SIG-M5 (cell line): ENCODE results near the gene GLUD1.
A peak's percentile ranks its signal among the peaks of the same experiment; 100 is the strongest.
"Not testable (repeated sequence)": the region's sequence is repeated elsewhere in the genome, so short reads cannot be mapped to it uniquely, and the experiment has no call there.

ENCODE experiments used
- DNase-seq: peaks from one replicate; lab custom pipeline; 2025; lab: John Stamatoyannopoulos, UW

The GLUD1 gene

GRCh38 chr10:87043579-87043978 is 51.1 kb downstream of the GLUD1 start:
- not testable (repeated sequence) for DNase-seq

GRCh38 chr10:87038786-87039185 is 55.9 kb downstream of the GLUD1 start:
- DNase-seq, result no peak

DNA sequence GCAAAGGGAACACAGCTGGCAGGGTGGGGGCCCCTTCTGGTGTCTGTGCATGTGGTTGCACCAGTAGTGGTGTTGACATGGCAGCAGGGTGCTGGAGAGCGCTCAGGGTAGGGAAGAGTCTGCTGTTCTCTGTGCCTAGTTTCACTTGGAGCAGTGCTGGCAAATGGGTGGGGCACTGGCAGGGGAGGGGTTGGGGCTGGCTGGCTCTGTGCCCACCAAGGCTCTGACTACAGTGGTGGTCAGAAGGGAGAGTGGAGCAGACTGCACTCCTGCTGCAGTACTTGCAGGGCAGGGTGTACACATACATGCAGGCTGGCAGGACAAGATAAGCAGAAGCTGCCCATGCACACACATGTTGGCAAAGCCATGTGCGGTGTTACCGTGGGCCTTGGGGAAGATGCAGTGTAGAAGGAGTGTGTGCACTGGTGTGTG is 56.3 kb downstream of the GLUD1 start:
- DNase-seq, result no peak

GRCh38 chr10:87036623-87037022 is 58.0 kb downstream of the GLUD1 start:
- no peak for DNase-seq

- DNase-seq, result no peak
Measured at GRCh38 chr10:87030912-87031635, 63.6 kb downstream of the GLUD1 start.

DNA sequence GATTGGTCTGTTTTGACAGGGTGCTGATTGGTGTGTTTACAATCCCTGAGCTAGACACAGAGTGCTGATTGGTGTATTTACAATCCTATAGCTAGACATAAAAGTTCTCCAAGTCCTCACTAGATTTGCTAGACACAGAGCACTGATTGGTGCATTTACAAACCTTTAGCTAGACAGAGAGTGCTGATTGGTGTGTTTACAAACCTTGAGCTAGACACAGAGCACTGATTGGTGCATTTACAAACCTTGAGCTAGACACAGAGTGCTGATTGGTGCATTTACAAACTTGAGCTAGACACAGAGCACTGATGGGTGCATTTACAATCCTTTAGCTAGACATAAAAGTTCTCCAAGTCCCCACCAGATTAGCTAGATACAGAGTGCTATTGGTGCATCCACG is 64.2 kb downstream of the GLUD1 start:
- DNase-seq, result not testable (repeated sequence)

DNA sequence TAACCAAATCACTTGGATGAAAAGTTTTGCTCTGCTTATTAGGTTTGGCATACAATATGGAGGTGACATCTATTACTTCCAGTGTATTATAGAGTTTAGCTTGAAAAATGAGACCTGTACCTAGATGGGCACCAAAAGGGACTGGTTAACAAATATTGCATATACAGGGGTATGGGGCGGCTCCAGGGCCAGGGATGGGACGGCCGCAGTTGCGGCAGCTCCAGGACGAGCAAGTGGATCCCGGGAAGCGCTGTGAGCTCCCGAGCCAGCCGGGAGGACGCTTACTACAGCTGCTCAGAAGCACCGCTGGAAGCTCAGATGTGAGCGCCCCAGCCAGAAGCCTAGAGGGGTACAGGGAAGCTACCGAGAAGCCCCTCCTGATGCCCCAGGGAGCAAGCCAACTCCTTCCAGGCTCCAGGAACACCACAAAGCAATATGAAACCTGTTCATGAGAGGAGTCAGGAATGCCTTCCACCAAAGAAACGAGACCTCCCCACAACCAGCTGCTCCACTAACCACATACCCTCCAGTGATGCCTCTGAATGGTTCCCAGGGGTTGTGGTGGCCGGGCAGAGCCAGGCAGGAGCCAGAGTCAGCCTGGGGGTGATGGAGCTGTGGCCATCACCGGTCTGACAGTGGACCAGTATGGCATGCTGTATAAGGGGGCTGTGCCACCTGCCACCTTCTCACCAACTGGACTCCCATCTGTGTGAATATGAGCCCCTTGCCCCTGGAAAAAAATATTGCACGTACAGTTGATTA is 67.7 kb downstream of the GLUD1 start:
- not testable (repeated sequence) for DNase-seq

GRCh38 chr10:87025285-87025958 is 69.2 kb downstream of the GLUD1 start:
- peak; percentile 31 for DNase-seq

DNA sequence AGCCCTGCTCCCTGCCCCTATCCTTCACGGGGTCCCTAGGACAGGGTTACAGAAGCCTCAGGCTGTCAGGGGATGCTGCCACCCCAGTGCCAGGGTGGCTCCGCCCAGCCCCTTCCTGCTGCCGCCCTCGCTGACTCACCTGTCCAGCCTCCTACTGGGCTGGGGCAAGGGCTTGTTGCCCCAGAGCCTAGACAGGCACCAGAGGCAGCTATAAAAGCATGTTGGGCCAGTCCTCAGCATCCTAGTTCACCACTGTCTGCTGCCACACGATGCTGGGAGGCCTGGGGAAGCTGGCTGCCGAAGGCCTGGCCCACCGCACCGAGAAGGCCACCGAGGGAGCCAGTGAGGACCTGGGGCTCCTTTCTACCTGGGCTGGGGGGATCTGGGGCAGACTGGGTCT is 74.6 kb downstream of the GLUD1 start, which contains the start of gene FAM25A:
Gene FAM25A (plus strand): TSS at position 239 of the 400 bp plus-strand sequence. CDS start 31 bp downstream, at position 270.
- not testable (repeated sequence) for DNase-seq

GRCh38 chr10:87019504-87019903 is 75.1 kb downstream of the GLUD1 start:
- DNase-seq, result not testable (repeated sequence)

- DNase-seq, result not testable (repeated sequence)
Measured at GRCh38 chr10:87019066-87019465, 75.6 kb downstream of the GLUD1 start.

- not testable (repeated sequence) for DNase-seq
Measured at GRCh38 chr10:87018127-87018526, 76.5 kb downstream of the GLUD1 start.

DNA sequence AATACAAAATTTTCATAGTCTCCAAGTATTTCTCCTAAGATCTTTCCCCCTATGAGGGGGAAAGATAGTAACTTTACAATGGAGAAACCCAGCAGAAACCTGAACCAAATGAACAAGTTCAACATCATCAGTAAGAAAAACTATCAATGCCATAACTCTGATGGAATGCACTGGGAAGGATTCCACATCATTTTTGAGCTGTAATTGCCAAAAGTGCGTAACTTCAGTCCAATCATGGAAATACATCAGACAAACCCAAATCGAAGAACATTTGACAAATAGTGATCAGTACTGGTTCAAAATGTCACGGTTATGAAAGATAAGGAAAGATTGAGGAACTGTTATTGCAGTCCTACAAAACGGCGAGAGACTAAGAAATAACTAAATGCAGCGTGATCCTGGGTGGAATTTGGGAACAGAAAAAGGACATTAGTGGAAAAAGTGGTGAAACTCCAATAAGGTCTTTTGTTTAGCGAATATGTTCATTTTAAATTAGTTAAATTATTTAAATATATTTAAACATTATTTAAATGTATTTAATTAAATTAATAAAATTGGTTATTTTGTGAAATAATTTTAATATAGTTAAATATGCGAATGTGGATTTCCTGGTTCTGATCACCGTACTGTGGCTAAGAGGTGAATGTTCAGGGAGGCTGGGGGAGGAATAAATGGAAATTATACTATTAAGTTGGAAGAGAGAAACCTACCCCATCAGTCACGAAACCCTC is 79.5 kb downstream of the GLUD1 start:
- not testable (repeated sequence) for DNase-seq

DNA sequence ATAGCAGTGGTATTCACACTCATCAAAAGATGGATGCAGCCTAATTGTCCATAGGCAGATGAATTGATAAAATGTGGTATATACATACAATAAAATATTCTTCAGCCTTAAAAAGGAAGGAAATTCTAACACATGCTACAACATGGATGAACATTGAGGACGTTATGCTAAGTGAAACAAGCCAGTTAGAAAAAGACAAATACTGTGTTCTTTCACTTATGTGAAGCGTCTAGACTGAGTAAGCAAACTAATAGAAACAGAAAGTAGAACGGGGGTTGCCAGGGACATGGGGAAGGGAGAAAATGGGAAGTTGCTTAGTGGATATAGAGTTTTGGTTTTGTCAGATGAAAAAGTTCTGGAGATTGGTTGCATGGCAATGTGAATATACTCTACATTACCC is 81.1 kb downstream of the GLUD1 start:
- not testable (repeated sequence) for DNase-seq

- DNase-seq, result not testable (repeated sequence)
Measured at GRCh38 chr10:87009134-87009696, 85.4 kb downstream of the GLUD1 start.

DNA sequence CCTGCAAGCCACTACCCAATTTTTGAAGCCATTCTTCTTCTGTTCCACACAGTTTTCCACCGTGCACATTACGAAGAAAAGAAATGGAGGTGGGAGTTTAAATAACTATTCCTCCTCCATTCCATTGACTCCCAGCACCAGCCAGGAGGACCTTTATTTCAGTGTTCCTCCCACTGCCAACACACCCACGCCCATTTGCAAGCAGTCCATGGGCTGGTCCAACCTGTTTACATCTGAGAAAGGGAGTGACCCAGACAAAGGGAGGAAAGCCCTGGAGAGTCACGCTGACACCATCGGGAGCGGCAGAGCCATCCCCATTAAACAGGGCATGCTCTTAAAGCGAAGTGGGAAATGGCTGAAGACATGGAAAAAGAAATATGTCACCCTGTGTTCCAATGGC is 86.3 kb downstream of the GLUD1 start:
- not testable (repeated sequence) for DNase-seq

DNA sequence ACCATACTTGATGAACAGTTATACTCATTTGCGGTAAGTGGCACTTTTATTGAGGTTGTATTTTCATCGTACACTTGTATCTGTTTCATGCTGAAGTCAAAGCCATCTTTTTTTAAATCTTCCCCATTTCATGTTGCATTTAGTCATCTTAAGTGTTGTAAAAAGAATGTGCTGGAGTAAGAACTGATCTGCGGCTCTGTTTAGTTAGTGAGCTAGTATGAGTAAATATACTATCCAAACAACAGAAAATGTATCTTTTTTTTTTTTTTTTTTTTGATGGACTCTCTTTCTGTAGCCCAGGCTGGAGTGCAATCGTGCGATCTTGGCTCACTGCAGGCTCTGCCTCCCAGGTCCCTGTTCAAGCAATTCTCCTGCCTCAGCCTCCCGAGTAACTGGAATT is 87.0 kb downstream of the GLUD1 start:
- not testable (repeated sequence) for DNase-seq

GRCh38 chr10:87007124-87007523 is 87.5 kb downstream of the GLUD1 start:
- DNase-seq, result not testable (repeated sequence)

DNA sequence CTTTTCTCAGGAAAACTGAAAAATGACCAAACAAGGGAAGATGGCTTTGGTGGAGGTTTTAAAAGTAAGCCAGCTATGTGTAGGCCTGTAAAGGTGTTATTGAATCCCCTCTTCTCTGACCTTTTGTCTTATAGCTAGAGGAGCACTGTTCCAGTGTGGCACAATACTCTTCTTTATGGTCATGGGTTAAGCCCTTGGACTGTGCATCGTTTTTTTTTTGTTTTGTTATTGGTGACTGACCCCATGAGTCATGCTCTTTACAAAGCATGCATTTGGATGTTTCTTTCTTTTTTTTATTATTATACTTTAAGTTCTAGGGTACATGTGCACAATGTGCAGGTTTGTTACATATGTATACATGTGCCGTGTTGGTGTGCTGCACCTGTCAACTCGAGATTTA is 94.2 kb downstream of the GLUD1 start:
- no peak for DNase-seq
